Right forelimb (tissue), 1 donor: ENCODE measurements around the gene TENT4B.

Source experiments
- DNase-seq: peaks from one replicate; pipeline ENCODE4 v3.0.0-alpha.2; 2018

Gene TENT4B

DNA sequence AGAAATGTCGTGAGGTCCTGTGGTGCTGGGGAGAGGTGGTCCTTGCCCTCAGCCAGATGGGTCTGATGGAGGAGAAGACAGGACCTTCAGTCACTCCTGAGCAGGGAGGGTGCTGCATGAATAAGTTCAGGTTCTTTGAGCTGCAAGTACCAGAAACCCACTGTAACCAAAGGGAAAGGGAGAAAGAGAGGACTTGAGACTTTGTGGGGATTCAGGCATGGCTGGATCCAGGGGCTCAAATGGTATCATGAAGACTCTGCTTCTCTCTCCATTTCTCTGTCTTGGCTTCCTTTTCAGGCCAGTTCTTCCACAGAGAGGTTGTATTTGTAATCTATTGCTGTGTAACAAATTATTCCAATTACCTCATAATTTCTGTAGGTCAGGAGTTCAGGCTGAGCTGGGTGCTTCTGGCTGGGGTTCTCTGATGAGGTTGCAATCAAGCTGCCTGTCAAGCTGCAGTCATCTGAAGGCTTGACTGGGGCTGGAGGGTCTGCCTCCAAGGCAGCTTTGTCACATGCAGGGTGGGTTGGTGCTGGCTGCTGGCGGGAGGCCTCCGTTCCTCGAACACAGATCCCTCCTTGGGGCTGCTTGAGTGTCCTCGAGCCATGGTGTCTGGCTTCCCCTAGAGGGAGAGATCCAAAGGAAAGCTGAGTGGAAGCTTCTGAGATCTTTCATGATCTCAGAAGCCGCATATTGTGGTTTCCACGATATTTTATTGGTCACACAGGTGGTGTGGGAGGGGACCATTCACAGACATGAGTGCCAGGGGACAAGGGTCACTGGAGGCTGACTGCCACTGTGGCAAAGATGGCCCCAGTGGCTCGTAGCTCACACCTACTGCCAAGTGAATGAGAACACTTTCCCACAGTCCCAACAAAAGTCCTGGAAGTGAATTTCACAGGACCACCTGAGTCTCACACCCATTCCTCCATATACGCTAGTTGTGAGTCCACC lies 107.4 kb downstream of the TENT4B start:
- DNase-seq = no peak

DNA sequence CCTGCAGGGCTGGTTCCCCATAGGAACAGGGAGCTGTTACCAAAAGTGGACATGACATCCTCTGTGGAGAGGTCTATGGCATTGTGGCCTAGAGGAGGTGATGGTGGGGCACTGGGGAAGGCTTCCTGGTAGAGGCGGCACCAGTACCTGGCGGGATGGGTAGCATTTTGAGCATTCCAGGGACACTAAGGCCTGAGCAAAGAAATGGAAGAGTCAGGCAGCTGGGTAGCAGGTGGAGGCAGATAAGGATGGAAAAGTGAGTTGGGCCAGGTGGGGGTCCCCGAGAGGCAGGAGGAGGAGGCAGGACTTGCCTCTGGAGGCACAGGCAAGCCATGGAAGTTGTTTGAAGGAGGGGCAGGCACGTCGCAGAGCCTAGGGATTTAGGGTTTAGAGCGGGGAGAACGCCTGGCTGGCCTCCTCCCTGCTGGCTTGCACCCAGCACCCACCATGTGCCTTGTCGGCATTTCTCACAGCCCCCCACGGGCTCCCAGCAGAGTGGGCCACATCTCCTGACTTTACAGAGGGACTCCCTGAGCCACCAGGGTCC lies 108.1 kb downstream of the TENT4B start:
- no peak for DNase-seq

DNA sequence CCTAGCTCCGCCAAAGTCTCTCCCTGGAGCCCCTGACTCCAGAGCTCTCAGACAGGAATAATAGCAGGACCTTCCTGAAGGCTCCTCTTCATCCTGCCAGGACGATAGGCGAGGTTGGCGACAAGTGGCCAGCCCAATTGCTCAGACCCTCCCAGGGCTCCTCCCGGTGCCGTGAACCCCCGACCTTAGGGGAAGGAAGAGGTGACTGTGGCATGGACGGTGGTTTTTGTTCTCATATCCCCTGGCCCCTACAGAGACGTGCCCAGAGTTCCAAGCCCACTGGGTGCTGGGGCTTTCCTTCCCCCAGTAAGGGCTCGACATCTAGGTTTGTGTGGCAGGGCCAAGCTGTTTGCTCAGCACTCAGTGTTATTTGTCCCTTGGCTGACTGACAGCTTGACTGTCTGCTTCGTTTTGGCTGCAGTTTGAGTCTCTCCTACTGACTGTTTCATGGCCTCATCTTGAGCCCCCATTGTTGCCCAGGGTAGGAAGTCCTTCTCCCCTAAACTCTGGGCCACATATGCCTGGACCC lies 108.7 kb downstream of the TENT4B start:
- no peak for DNase-seq

DNA sequence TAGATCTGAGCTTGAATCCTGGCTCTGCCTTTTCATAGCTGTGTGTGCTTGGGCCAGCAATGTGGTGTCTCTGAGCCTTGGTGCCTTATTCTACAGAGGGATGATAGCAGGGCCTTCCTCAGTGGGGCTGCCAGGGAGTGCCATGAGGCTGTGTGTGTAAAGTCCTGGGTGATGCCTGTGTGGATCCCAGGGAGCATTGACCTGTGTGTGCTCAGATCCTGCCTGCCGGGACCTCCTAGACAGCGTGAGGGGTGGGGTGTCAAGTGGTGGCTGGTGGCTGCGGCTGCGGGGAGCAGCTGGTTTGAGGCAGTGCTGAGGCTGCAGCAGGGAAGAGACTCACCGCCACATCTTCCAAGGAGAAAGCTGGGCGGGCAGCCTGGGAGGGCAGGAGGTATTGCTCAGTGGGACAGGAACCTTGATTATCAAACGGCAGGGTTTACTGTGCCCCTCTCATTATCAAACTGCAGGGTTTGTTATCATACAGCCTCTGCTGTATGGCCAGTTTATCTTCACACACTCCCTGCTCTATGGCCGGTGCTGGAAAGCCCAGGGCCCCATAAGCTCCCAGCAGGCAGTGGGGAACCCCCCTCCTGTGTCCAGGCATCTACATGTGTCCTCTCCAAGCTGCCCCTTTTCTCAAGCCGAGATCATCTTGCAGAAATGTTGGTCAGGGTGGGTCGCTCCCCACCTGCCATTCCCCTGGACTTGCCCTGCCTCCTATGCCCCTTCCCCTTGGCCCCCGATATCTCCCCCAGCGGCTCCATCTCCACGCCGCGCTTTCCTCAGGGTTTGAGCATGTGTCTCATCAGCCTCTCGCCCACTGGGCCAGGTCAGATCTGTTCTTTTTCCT lies 110.2 kb downstream of the TENT4B start:
- DNase-seq = no peak

DNA sequence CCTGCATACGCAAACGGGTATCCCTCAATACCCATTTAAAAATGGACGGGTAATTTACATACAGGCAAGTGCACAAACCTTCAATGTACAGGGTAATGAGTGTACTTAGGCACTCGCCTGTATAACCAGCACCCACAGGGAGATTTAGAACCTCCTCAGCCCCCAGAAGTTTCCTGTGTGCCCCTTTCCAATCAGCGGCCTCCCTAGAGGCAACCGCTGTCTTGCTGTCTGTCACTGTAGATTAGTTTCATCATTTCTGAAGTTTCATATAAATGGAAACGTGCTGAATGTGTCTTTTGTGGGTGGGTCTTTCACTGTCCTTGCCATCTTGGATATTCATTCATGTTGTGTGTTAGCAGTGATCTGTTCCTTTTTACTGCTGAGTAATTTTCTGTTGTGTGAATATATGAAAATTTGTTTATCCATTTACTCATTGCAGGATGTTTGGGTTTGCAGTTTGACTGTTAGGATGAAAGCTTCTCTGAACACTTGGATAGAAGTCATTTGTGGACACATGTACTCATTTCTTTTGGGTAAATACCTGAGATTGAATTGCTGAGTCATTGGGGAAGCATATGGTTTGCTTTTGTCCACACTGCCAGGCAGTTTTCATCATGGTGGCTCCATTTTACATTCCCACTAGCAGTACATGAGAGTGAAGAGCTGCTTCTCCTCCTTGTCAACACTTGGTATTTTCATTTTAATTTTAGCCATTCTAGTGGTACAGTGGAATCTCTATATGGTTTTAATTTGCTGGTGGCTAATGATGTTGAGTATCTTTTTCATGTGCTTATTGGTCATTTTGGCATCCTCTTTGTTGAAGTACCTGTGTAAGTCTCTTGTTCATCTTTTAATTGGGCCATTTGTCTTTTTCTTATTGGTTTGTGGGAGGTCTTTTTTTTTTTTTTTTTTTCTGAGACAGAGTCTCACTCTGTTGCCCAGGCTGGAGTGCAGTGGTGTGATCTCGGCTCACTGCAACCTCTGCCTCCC lies 111.1 kb downstream of the TENT4B start:
- DNase-seq = no peak

DNA sequence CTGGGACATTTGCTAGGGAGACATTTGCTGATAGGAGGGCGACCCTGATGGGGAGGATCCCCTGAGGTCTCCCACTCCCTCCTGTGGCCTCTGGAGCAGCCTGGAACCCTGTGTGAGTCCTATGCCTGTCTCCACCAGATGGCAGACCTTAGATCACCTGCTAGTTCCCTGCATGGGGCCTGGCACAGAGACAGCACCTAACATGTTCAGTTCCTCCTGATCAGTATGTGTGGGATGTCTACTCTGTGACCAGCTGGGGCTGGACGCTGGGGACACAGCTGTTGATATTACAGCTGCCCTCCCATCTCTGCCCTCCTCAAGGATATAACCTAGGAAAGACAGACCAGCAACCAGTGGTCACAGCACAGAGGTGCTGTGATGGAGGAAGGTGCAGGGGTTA lies 112.2 kb downstream of the TENT4B start:
- no peak for DNase-seq

DNA sequence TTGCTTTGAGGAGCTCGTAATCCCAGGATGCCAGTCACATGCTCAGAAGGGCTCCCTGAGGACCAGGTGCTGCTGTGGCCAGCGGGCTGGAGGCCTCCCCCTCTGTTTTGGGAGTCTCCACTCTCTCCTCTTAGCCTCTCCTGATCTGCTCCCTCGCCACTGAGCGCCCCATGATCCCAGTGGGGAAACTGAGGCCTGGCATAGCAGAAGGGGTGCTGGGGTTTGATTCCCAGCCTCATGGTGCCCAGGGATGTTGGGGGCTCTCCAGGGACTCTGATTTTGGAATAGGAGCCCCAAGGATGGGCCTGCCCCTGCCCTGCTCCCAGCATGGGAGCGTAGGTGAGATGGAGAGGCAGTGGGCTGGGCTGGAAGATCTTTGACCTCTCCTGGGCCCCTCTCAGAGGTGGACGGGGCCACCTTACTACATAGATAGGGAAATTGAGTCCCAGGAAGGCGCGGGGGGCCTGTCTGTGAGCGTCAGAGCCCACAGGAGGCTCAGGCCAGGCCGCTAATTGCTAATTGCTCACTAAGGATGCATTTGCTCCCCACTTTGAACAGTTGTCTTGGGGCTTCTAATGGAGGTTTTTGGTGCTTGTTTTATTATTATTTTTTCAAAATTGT lies 112.7 kb downstream of the TENT4B start:
- DNase-seq = peak; percentile 44

DNA sequence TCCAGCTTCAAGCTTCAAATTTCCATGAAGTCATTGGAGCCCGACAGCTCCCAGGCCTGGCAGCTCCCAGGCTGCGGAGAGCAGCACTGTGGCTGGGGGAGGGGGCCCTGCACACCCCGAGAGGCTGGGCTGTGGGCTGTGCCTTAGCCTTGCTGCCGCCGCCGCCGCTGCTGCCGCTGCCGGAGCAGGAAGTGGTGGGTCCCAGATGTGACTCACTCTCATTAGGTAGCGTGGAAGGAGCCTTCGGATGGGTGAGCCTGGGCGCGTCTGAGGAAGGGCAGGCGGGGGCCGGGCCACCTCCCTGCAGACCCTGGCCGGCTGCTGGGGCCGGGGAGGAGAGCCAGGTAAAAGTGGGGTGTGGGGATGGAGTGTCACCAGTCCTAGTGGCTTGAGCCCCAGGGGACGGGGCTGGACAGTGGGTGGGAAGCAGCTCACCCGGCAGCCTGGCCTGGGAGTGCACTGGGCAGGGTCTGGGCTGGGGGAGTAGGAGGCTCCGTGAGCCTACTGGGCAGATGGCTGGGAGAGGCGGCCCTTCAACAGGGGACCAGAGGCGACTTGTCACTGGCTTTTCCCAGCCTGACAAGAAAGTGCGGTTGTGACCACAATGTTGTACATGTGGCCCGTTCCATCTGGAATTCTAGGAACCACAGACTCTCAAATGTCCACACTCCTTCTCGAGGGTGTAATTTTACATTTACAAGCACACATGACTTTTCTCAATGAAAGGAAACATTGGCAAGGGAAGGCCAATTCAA lies 113.4 kb downstream of the TENT4B start, which contains the start of gene ADCY7:
TSS of gene ADCY7 (plus strand) at position 215 of the 755 bp plus-strand sequence. CDS start 21,629 bp downstream, outside the sequence.
- DNase-seq = peak; percentile 75

DNA sequence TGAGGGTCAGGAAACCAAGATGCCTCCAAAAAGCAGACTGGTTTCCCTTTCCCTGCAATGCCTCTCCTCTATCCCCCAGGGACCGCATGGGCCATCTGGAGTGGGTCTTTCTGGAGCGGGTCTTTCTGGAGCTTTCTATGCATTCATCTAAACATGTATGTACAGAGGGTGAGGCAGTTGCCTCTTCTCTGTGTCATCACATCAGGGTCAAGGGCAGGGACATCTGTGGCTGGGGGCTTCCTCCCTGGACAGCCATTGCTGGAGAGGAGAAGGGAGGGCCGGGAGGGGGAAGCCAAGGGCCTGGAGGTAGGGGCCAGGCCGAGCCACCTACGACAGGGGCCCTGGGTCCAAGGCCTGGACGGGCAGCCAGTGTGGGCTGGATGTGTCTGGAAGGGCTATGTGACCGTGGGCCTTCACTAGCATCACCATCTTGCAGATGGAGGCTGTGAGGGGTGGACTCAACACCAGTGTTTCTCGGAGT lies 114.1 kb downstream of the TENT4B start:
- DNase-seq = no peak

DNA sequence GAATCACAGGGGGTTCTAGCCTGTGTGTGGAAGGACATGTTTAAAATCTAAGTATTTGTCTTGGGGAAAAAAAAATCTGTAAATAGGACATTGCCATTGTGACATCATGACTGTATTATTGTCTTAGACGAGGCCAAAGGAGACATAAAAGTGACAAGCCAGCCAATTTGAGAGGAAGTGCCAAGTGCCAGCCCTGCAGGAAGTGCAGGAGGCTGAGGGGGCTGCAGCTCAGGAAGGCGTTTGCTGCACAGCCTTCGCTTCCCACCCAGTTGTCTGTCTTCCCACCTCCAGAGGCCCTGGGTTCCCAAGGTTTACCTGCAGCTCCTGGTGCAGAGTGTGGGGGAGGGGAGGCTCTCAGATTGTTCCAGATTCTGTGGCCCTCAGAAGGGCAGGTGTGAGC lies 114.5 kb downstream of the TENT4B start:
- no peak for DNase-seq

DNA sequence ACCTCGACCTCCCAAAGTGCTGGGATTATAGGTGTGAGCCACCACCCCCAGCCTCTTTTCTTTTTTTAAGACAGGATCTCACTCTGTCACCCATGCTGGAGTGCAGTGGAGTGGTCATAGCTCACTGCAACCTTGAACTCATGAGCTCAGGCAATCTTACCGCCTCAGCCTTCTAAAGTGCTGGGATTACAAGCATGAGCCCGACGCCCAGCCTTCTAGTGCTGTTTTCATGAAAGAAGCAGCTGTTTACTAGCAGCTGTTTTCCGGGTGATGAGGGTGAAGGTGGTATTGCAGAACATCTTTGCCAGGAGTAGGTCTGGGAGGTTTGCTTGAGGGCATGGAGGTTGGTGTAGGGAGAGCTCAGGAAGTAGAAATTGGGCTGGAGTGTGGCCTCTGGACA lies 115.2 kb downstream of the TENT4B start:
- DNase-seq = no peak

DNA sequence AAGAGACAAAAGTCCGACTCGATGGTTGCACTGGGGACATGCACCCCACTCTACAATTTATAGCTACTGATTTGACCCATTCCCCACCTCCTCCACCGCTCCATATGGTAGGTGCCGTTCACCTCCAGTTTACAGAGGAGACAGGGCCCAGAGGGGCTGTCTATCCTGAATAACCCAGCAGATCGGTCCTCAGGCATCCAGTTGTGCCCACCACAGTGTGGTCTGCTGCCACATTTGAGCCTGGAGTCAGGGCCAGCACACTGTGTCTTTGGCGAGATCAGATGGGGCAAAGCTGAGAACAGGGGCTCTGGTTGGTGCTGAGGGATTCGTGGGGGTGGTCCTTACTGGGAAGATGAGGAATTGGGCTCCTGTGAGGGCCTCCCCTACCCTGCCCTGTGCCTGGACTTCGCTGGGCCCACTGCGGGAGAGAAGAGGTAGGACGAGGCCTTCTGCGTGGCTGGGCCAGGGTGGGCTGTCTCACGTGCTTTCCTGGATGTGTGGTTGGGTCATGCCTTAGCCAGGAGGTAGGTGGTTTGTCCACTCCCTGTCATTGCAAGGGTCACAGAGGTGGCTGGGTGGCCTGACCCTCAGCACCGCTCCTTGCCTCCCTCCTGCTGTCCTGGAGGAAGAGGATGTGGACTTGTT lies 116.1 kb downstream of the TENT4B start:
- no peak for DNase-seq

DNA sequence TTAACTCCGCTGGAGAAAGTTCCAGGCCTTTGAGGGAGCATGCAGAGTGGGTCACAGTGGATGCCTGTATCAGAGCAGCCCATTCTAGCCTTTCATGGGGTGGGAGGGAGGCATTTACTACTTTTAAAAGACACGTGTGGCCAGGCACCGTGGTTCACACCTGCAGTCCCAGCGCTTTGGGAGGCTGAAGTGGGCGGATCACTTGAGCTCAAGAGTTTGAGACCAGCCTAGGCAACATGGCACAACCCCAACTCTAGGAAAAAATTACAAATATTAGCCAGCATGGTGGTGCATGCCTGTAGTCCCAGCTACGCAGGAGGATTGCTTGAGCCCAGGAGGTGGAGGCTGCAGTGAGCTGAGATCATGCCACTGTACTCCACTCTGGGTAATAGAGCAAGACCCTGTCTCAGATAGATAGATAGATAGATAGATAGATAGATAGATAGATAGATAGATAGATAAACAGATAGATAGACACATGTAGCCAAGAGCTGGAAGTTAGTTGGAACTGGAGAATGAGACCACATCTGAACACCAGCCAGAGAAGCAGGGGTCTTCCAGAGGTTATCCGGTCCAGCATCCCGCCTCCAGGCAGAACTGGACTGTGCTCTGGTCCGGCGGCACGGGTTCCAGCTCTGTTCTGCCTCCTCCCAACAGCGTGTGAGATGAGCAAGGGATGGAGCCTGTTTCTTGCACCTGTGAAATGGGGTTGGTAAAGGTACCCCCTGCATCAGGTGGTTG lies 116.8 kb downstream of the TENT4B start:
- no peak for DNase-seq

DNA sequence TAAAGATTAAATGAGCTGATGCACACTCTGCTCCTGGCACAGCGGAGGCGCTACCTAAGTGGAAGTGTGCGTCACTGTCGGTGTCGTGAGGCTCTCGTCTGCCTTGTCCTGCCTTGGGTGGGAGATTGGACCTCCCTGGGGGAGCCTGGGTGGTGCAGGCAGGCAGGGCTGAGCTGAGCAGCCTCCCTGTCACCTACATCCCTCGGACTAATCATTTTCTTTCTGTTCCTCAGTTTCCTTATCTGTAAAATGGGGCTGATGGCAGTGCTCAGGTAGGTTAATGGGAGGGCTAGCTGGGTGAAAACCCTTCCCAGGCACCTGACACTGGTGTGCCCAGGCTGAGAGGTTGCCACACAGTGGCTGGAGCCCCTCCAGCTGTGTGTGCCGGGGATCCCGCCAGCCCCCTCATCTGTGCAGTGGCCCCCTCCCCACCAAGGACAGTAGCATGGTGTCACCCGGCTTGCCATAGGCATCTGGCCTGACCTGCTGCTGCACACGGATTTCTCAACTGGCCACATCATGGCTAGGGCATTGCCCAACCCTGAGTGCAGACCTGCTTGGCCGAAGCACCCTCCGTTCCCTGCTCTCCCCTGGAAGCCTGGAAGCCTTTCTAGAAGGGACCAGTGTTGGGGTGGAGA lies 117.5 kb downstream of the TENT4B start:
- no peak for DNase-seq

DNA sequence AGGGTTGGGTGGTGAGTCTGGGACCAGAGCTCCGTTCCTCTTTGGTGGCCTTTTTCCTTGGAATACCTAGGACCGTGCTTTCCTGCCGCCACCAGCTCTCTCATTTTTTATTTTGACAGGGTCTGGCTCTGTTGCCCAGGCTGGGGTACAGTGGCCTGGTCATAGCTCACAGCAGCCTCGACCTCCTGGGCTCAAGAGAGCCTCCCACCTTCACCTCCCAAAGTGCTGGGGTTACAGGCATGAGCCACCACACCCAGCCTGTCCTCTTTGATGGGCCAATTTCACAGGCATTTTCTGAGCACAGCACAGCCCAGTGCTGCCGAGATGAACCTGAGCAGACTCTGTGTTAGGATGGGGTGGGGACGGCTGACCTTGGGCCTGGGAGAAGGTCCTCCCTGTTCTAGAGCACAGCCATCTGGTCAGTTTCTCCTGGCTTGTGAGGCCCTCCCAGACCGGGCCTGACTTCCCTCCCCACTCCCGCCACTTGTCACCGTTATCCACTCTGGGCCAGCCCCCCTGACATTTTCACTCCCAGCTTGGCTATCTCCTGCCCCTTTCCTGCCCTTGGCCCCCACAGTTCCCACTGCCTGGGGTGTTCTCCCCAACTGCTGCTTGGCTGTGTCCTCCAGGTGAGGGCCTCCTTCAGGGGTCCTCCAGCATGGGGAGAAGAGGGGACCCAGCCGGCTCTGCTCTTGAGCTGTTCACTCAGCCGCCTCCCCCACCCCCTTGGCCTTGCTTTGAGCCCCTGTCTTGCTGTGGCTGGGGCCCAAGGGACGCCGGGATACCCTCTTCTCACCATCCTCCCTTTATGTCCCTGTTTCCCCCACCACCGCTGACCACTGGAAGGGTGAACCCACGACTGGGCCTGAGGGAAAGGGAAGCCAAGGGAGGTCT lies 118.3 kb downstream of the TENT4B start:
- no peak for DNase-seq

DNA sequence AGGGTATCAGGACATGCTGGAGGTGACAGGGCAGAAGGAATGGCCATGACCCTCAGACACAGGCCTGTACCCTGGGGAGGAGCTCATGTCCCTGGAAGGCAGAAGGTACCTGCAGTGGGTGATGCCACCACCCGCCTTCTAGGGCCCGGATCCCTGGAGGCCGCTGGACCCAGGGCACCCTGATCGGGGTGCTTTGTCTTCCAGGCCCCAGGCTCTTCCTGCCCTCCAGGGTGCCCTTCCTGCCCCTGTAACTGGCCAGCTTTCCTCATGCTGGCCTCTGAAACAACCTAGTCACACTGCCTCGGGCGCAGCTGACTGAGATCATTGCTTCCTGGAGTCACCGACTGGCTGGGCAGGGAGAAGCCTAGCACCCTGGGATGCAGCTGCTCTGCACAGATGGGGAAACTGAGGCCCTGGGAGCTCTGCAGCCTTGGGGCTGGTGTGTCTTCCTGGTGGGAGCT lies 119.0 kb downstream of the TENT4B start:
- DNase-seq = no peak

DNA sequence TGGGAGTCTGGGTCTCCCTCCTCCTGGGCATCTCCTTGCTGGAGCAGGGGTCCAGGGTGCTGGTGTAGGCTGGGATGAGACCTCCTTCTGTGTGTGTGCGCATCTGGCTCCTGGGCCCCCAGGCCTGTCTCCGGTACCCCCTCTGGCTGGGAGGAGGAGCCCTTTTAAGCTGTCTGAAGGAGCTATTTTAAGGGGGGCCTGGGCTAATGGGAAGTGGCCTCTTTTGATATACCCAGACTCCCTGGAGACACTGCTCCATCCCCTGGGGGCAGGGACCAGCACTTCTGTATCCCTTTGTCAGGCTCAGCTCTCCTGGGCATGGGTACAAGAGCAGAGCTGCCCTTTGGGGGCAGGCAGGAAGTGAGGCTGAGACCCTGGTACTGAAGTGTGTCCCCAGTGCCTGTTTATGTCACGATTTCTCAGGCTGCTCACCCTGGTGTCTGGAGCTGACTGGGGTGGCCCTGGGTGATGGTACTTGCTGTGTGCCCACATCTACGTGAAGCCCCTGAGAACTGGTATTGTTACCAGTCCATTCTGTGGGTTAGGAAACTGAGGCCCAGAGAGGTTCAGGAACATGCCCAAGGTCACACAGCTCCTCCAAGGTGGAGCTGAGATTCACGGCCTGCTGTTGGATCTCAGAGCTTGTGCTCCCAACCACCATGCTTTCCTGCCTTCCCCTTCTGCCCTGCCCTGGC lies 119.7 kb downstream of the TENT4B start:
- no peak for DNase-seq
